H1 (cell line): ENCODE data around the gene NTN1. TPM values are rescaled to one million over a fixed set of nuclear protein-coding genes. Genes with fewer than 3 reads are reported as not detected.
A peak's percentile ranks its signal among the peaks of the same experiment; 100 is the strongest.

ENCODE experiments used
- CTCF ChIA-PET: fragments of 300-600 bp; sonication (Branson Sonifier 250); formaldehyde crosslinking; loops from one replicate; lab custom pipeline; 2021; ENCODE audit not compliant: partially characterized antibody; lab: Charles Lee
- POLR2A ChIA-PET: fragments of 300-600 bp; sonication (Branson Sonifier 250); formaldehyde crosslinking; loops from one replicate; lab custom pipeline; 2021; ENCODE audit warnings: inconsistent platforms; ENCODE audit not compliant: partially characterized antibody; lab: Charles Lee
- DNase-seq, 2 experiments: peaks; one replicate each; pipeline versions ENCODE4 v3.0.0 to v3.0.0-alpha.2; 2010 to 2022; ENCODE audit warnings: low spot score in 2 of 2, low read depth in 1 of 2, mixed read lengths in 1 of 2
- FAIRE-seq: peaks from 2 replicates; lab custom pipeline; 2011; peaks lifted over from hg19 to GRCh38; lab: Jason Lieb, UNC
- H2AFZ ChIP-seq: 2 replicates; pipeline ENCODE4 v1.8.1; 2012; ENCODE audit warnings: low read length, inconsistent platforms
- H2AK5ac ChIP-seq: 2 replicates; pipeline ENCODE4 v1.6.1; 2013; ENCODE audit warnings: low read depth, low read length
- H2BK120ac ChIP-seq: replicated peaks from 2 replicates; pipeline ENCODE3; 2013; ENCODE audit warnings: low read depth, low read length, inconsistent platforms
- H2BK12ac ChIP-seq: 2 replicates; pipeline ENCODE4 v1.6.1; 2013; ENCODE audit warnings: low read depth, low read length
- H2BK15ac ChIP-seq: 2 replicates; pipeline ENCODE4 v1.6.1; 2013; ENCODE audit warnings: low read length
- H2BK20ac ChIP-seq: 2 replicates; pipeline ENCODE4 v1.6.1; 2013; ENCODE audit warnings: low read length
- H2BK5ac ChIP-seq: 2 replicates; pipeline ENCODE4 v1.6.1; 2013; ENCODE audit warnings: low read depth, low read length
- H3K14ac ChIP-seq: 2 replicates; pipeline ENCODE4 v1.6.1; 2013; ENCODE audit warnings: inconsistent platforms; ENCODE audit not compliant: insufficient read length
- H3K18ac ChIP-seq: 2 replicates; pipeline ENCODE4 v1.6.1; 2013; ENCODE audit warnings: low read length; ENCODE audit errors: extremely low read depth
- H3K23ac ChIP-seq: 2 replicates; pipeline ENCODE4 v1.6.1; 2013; ENCODE audit warnings: inconsistent platforms; ENCODE audit not compliant: insufficient read length
- H3K23me2 ChIP-seq: 2 replicates; pipeline ENCODE4 v1.6.1; 2013; ENCODE audit warnings: low read depth, low read length
- H3K27ac ChIP-seq: 2 replicates; pipeline ENCODE4 v1.6.1; 2011; ENCODE audit warnings: low read depth, low read length, inconsistent platforms
- H3K27me3 ChIP-seq, 4 experiments: replicated peaks in 1 of 4; 1 replicate in 1 of 4; 2 replicates in 3 of 4; pipeline versions ENCODE4 v1.6.1 to v1.8.1; 2011 to 2013; ENCODE audit warnings: low read length in 3 of 4, mild to moderate bottlenecking in 3 of 4, inconsistent platforms in 2 of 4, mixed read lengths in 2 of 4, moderate library complexity in 1 of 4; ENCODE audit not compliant: control insufficient read depth in 3 of 4, insufficient read depth in 3 of 4; ENCODE audit errors: extremely low read depth in 1 of 4
- H3K36me3 ChIP-seq, 4 experiments: 2 replicates each; pipeline versions ENCODE4 v1.6.1 to v1.8.1; 2011 to 2013; ENCODE audit warnings: mild to moderate bottlenecking in 4 of 4, low read length in 3 of 4, moderate library complexity in 2 of 4, control low read depth in 1 of 4, inconsistent platforms in 1 of 4; ENCODE audit not compliant: insufficient read depth in 4 of 4, control insufficient read depth in 2 of 4
- H3K4ac ChIP-seq: replicated peaks from 2 replicates; pipeline ENCODE3; 2013; ENCODE audit warnings: low read length, low read depth, mixed read lengths, inconsistent platforms; ENCODE audit not compliant: insufficient read length
- H3K4me1 ChIP-seq, 4 experiments: replicated peaks in 1 of 4; 1 replicate in 1 of 4; 2 replicates in 3 of 4; pipeline versions ENCODE4 v1.6.1 to v1.8.1; 2011 to 2013; ENCODE audit warnings: low read length in 3 of 4, inconsistent platforms in 2 of 4, mixed read lengths in 1 of 4; ENCODE audit not compliant: insufficient read depth in 4 of 4, control insufficient read depth in 3 of 4
- H3K4me2 ChIP-seq, 2 experiments: 2 replicates each; pipeline versions ENCODE4 v1.6.1 to v1.8.1; 2011 to 2013; ENCODE audit warnings: low read depth in 2 of 2, low read length in 2 of 2, control low read depth in 1 of 2, inconsistent platforms in 1 of 2, mild to moderate bottlenecking in 1 of 2; ENCODE audit not compliant: insufficient read depth in 1 of 2
- H3K4me3 ChIP-seq, 4 experiments: fragments of 200-600, 300-600 bp in 1 of 4; sonication (generic), shearing (Covaris generic), sonication (Bioruptor Twin) in 1 of 4; 2 replicates each; pipeline versions ENCODE4 v1.5.1 to v1.8.1; 2011 to 2016; ENCODE audit warnings: low read length in 4 of 4, low read depth in 3 of 4, control low read depth in 2 of 4, inconsistent platforms in 2 of 4, mild to moderate bottlenecking in 2 of 4, mixed read lengths in 1 of 4, moderate library complexity in 1 of 4; ENCODE audit not compliant: insufficient read depth in 2 of 4; ENCODE audit errors: extremely low read depth in 1 of 4
- H3K56ac ChIP-seq: replicated peaks from 2 replicates; pipeline ENCODE3; 2013; ENCODE audit warnings: low read depth, mild to moderate bottlenecking, mixed read lengths, low read length, inconsistent platforms; ENCODE audit not compliant: insufficient read length
- H3K79me1 ChIP-seq: 2 replicates; pipeline ENCODE4 v1.6.1; 2013; ENCODE audit warnings: low read depth, low read length, control low read depth
- H3K79me2 ChIP-seq, 2 experiments: 2 replicates each; pipeline versions ENCODE4 v1.6.1 to v1.8.1; 2012 to 2013; ENCODE audit warnings: low read length in 2 of 2, mild to moderate bottlenecking in 2 of 2, inconsistent platforms in 1 of 2; ENCODE audit not compliant: insufficient read depth in 2 of 2, control insufficient read depth in 1 of 2
- H3K9ac ChIP-seq, 4 experiments: replicated peaks in 1 of 4; 1 replicate in 1 of 4; 2 replicates in 3 of 4; pipeline versions ENCODE4 v1.6.1 to v1.8.1; 2011 to 2013; ENCODE audit warnings: low read depth in 3 of 4, low read length in 3 of 4, control low read depth in 2 of 4, mild to moderate bottlenecking in 2 of 4, moderate library complexity in 2 of 4, inconsistent platforms in 1 of 4; ENCODE audit errors: extremely low read depth in 1 of 4
- H3K9me3 ChIP-seq, 2 experiments: 2 replicates each; pipeline versions ENCODE4 v1.6.1 to v1.8.1; 2012 to 2013; ENCODE audit warnings: mild to moderate bottlenecking in 2 of 2, moderate library complexity in 2 of 2, control low read depth in 1 of 2, inconsistent platforms in 1 of 2, low read depth in 1 of 2, low read length in 1 of 2, mixed read lengths in 1 of 2; ENCODE audit not compliant: insufficient read depth in 2 of 2
- H4K20me1 ChIP-seq, 2 experiments: replicated peaks in 1 of 2; 2 replicates each; pipeline versions ENCODE3 to v1.8.1; 2011 to 2013; ENCODE audit warnings: inconsistent platforms in 2 of 2, low read length in 2 of 2, mild to moderate bottlenecking in 1 of 2; ENCODE audit not compliant: insufficient read depth in 2 of 2, control insufficient read depth in 1 of 2
- H4K5ac ChIP-seq: 2 replicates; pipeline ENCODE4 v1.6.1; 2013; ENCODE audit warnings: low read length, low read depth, mixed read lengths, inconsistent platforms; ENCODE audit not compliant: insufficient read length
- H4K8ac ChIP-seq: 2 replicates; pipeline ENCODE4 v1.8.0; 2013; ENCODE audit warnings: mild to moderate bottlenecking, moderate library complexity, low read length, inconsistent platforms; ENCODE audit not compliant: insufficient read depth; ENCODE audit errors: extremely low read depth
- H4K91ac ChIP-seq: replicated peaks from 2 replicates; pipeline ENCODE3; 2013; ENCODE audit warnings: low read length, mixed read lengths, inconsistent platforms; ENCODE audit not compliant: insufficient read length
- CBX8 ChIP-seq: fragments of 300-800, 300-1000 bp; sonication (generic); IDR thresholded peaks from 2 replicates; pipeline ENCODE4 v1.7.1; 2016; ENCODE audit warnings: low read depth, low read length, borderline replicate concordance
- EZH2 ChIP-seq: fragments of 200-600 bp; sonication (generic); IDR thresholded peaks from 2 replicates; pipeline ENCODE4 v1.7.1; 2012; ENCODE audit warnings: low read depth, mild to moderate bottlenecking, moderate library complexity, low read length, inconsistent platforms; ENCODE audit not compliant: severe bottlenecking
- JUND ChIP-seq: IDR thresholded peaks from 2 replicates; pipeline ENCODE4 v1.6.1; 2011; ENCODE audit warnings: mild to moderate bottlenecking, improper control_type of control experiment, low read length
- MAFK ChIP-seq: IDR thresholded peaks from 2 replicates; pipeline ENCODE4 v1.6.1; 2012; ENCODE audit warnings: low read depth, mild to moderate bottlenecking, improper control_type of control experiment, low read length
- SAP30 ChIP-seq: fragments of 300-600 bp; sonication (generic); IDR thresholded peaks from 2 replicates; pipeline ENCODE4 v1.7.1; 2012; ENCODE audit warnings: low read length, moderate library complexity, mild to moderate bottlenecking, inconsistent platforms; ENCODE audit not compliant: insufficient read depth, insufficient replicate concordance
- SRF ChIP-seq: IDR thresholded peaks from 2 replicates; pipeline ENCODE4 v1.6.1; 2011; ENCODE audit warnings: mild to moderate bottlenecking, low read depth, low read length, moderate library complexity
- WGBS, 2 experiments: shearing (Covaris generic) in 1 of 2; methylation state at CpG; one replicate each; pipeline versions ENCODE4 v1.1.6 to v1.1.7; 2013 to 2015; ENCODE audit warnings: low lambda C conversion rate in 2 of 2, mixed read lengths in 2 of 2, inconsistent platforms in 1 of 2, low coverage in 1 of 2, missing lambda C conversion rate in 1 of 2; ENCODE audit not compliant: insufficient replicate concordance in 2 of 2, insufficient coverage in 1 of 2, insufficient read length in 1 of 2; ENCODE audit errors: extremely low coverage in 1 of 2, missing lambda C conversion rate in 1 of 2; 5-methylcytosine and 5-hydroxymethylcytosine counted together
- polyA plus RNA-seq, 7 experiments: library from polyadenylated mRNA; depleted of rRNA in 3 of 7; stranded (reverse) in 5 of 7; unstranded in 2 of 7; fragments of >200 nt in 5 of 7; fragments of 200-250 nt in 2 of 7; gene quantifications; 1 replicate in 5 of 7; 2 replicates in 1 of 7; 4 replicates in 1 of 7; pipeline versions ENCODE4 v1.2.1 to v1.2.3, GENCODE V29; 2011 to 2013; ENCODE audit warnings: missing spikeins in 2 of 7, mixed read lengths in 2 of 7
- total RNA-seq: library from RNA; stranded (reverse); fragmentation: NEBNext Ultra II Directional; extraction: Animal tissue kit (Norgen Biotek cat#: 25700); gene quantifications from 2 replicates; pipeline ENCODE4 v1.2.1, GENCODE V29; 2021
- TF ChIP-seq, protein P1 (sequence below), 3 experiments: IDR thresholded peaks; 1 replicate in 2 of 3; 2 replicates in 1 of 3; pipeline versions ENCODE4 v1.5.1 to v1.6.1; 2011; ENCODE audit warnings: low read length in 3 of 3, mild to moderate bottlenecking in 3 of 3, inconsistent platforms in 2 of 3, low read depth in 1 of 3, moderate library complexity in 1 of 3; ENCODE audit not compliant: insufficient read depth in 1 of 3; ENCODE audit errors: control extremely low read depth in 1 of 3
- TF ChIP-seq, protein P2 (sequence below): IDR thresholded peaks from 2 replicates; pipeline ENCODE4 v1.6.1; 2011; ENCODE audit warnings: low read depth, mild to moderate bottlenecking, low read length; ENCODE audit not compliant: insufficient read depth

The NTN1 gene
- total and polyA plus RNA-seq, 2 of the 8 experiments (the other 6 are each of a cell fraction or from before 2014, with no cell fraction given), result 2.0 to 2.3 TPM

DNA sequence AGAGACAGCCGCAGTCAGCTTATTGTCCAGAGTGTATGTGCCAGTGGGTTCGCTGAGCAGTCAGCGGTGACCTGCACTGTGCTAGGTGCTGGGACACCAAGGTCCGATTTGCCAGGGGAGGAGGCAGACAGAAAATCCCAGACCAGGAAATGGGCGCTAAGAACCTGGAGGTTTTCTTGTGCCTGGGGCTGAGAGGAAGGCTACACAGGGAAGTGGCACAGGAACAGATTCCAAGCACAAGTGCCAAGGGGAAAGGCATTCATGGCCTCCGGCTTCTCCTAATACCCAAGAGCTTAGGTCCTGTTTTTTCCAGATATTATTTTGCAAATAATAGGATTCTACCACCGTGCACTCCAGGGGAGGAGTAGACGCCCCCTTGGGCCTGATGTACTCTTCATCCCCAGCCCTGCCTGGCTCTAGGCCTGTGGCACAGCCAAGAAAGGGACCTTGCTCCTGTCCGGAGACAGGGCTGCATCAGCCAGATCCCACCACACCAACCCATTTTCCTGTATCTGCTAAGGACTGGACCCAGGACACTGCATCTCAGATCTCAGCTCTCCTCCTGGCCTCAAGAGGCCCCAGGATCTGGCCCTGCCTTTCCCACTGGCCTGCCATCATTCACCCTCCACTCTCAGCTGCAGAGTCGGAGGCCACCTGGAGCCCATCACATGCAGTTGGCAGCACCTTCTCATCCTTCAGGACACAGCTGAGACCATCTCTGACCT lies 187.2 kb downstream of the NTN1 start:
- Histone ChIP-seq H3K36me3 (no peaks in the 10 kb centered on the region), H4K8ac (no peak overlapping the region), H4K5ac (no peak overlapping the region), H3K14ac (no peak overlapping the region), H2BK120ac (no peak overlapping the region), H2AK5ac (no peak overlapping the region), H3K27me3 (no peaks in the 10 kb centered on the region; a peak in 1 of 7 replicates), H3K4me2 (no peak overlapping the region), H2AFZ (no peak overlapping the region), H4K91ac (no peak overlapping the region), H3K4ac (no peak overlapping the region), H2BK5ac (no peak overlapping the region; the same call in 1 of the 2 replicates), H3K23me2 (peaks cover 3% of the 10 kb centered on the region; the same call in 1 of the 2 replicates), H3K4me3 (no peak overlapping the region), H2BK20ac (0 out of 2 replicates have a peak overlapping the region, but pooled peaks have one; percentile 86), H3K56ac (no peak overlapping the region)
- FAIRE-seq (no peak), DNase-seq (no peak)
- no peak for TF ChIP-seq MAFK
- no peak for TF ChIP-seq EZH2
- TF ChIP-seq, protein P1, sequence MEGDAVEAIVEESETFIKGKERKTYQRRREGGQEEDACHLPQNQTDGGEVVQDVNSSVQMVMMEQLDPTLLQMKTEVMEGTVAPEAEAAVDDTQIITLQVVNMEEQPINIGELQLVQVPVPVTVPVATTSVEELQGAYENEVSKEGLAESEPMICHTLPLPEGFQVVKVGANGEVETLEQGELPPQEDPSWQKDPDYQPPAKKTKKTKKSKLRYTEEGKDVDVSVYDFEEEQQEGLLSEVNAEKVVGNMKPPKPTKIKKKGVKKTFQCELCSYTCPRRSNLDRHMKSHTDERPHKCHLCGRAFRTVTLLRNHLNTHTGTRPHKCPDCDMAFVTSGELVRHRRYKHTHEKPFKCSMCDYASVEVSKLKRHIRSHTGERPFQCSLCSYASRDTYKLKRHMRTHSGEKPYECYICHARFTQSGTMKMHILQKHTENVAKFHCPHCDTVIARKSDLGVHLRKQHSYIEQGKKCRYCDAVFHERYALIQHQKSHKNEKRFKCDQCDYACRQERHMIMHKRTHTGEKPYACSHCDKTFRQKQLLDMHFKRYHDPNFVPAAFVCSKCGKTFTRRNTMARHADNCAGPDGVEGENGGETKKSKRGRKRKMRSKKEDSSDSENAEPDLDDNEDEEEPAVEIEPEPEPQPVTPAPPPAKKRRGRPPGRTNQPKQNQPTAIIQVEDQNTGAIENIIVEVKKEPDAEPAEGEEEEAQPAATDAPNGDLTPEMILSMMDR (IDR thresholded peaks at IDR 0.05; ENCODE audit: control extremely low read depth in 1 of 3, insufficient read depth in 1 of 3, low read depth in 1 of 3, low read length in 3 of 3), result no peak
- TF ChIP-seq CBX8, result no peak
- no peak for TF ChIP-seq SRF
- TF ChIP-seq JUND, result no peak
- TF ChIP-seq SAP30, result no peak
- TF ChIP-seq, protein P2, sequence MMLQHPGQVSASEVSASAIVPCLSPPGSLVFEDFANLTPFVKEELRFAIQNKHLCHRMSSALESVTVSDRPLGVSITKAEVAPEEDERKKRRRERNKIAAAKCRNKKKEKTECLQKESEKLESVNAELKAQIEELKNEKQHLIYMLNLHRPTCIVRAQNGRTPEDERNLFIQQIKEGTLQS, result no peak
- TF ChIP-seq, all 59 proteins: peak for 0
- Histone ChIP-seq H3K27ac (no peak overlapping the region), H3K9me3 (no peaks in the 10 kb centered on the region), H3K18ac (peak overlapping the region; percentile 32), H2BK12ac (0 out of 2 replicates have a peak overlapping the region, but pooled peaks have one; percentile 17), H3K9ac (no peak overlapping the region), H3K4me1 (peaks cover 0 to 2% (median 0%) of the 10 kb centered on the region in 4 experiments; a peak in 1 of 7 replicates), H3K79me1 (no peaks in the 10 kb centered on the region), H4K20me1 (peaks cover 0 to 3% of the 10 kb centered on the region in 2 experiments), H2BK15ac (0 out of 2 replicates have a peak overlapping the region, but pooled peaks have one; percentile 72), H3K23ac (no peak overlapping the region), H3K79me2 (no peaks in the 10 kb centered on the region)
- CTCF ChIA-PET, result interaction anchor here (0.9 to 2.0 kb wide), 3 partner anchors 10 to 83 kb away, joined by 3 to 6 read pairs (median 5); no protein-coding TSS in a partner anchor
- WGBS, 2 experiments, result 93% methylated on average over 10 of the region's 10 CpGs; no CpG with 5 or more reads in 1 of the 2 experiments
- POLR2A ChIA-PET, result interaction anchor here (1.2 to 1.7 kb wide), 2 partner anchors 16 to 47 kb away, joined by 3 to 4 read pairs; no protein-coding TSS in a partner anchor
